GM19193 (cell line): ENCODE results near the gene GPR162.

ENCODE experiments used
- POLR2A ChIP-seq: IDR thresholded peaks from 4 replicates; pipeline ENCODE4 v1.6.1; 2011; ENCODE audit not compliant: insufficient read depth, insufficient read length; ENCODE audit errors: extremely low read depth

The GPR162 gene

DNA sequence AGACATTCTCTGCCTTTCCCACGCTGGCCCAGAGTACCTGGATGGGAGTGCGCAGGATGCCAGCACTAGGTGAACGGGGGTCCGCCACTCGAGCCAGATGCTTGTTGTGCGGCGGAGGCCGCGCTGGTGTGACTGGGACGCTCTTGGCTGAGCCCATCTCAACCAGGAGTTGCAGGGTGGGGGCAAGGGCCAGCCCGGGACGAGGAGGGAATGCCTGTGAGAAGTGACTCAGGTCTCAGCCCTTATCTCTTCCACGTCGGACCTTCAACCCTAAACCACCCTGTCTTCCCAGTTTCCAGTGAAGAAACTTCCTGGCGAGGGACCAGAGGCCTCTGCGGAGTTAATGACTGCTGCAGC lies 29.2 kb downstream of the GPR162 start:
- no peak for TF ChIP-seq POLR2A

DNA sequence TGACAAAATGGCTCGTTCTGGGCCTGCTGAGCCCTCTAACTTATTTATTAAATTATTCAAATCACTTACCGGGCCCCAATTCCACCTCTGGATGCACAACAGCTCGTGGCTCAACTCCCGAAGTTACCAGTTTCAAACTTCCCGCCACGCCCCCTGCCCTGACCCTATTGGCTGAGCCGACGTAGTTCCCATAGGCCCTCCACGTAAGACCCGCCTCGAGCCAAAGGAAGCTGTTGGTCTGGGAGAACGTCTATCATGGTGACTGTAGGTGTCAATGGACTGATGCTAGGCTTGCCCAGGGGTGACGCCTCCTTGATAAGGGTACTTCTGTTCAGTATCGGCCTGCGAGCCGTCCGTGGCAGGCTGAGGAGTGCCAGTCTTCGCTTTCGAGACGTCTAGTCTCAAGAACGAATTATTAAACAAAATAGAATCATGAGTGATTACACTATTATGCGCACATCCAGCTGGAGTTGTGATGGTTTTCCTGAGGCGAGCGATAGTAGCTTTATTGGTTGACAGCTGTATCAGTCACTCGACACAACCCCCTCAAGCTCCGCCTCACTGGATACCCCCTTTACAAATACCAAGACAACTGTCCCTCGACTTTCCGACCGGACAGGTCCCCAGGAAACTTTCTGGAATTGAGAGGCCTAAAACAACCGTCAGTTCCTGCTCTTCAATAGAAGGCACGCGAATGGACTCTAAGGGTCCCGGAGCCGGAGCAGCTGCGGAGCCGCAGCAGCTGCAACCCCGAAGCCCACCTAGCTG lies 29.7 kb downstream of the GPR162 start, which contains the start of gene CDCA3:
CDCA3 (minus strand) TSS at position 134 of the 768 bp plus-strand sequence. CDS start 334 bp downstream, outside the sequence.
- TF ChIP-seq POLR2A, result peak; percentile 89

DNA sequence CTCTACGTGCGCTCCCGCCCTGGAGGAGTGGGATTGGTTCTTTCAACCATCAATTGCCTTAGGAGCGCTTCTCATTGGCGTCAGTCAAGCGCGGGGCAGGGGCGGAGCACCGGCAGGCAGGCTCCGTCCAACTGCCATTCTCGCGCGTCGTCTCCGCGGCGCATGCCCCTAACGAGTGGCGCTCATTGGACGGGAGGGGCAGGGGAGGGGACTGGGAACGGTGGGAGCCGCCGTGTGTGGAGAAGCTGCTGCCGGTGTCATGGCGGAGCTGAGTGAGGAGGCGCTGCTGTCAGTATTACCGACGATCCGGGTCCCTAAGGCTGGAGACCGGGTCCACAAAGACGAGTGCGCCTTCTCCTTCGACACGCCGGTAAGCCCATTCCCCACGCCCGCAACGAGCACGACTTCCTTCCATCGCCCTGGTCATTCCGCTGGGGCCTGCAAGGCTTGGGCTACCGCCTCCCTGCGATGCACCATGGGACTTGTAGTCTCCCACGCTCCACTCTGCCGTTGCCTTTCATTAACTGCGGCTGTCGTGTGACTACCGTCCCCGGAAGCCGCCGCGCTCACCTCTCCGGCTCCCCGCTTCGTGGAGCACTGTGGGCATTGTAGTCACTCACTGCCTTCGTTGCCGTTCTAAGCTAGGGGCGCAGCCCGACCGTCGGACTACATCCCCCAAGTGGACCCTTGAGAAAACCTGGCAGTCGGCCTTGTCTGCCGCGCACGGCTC lies 30.5 kb downstream of the GPR162 start, which contains the start of gene USP5:
USP5 (plus strand) TSS at position 230 of the 730 bp plus-strand sequence; CDS start at position 260, 30 bp downstream.
- peak; percentile 86 for TF ChIP-seq POLR2A

DNA sequence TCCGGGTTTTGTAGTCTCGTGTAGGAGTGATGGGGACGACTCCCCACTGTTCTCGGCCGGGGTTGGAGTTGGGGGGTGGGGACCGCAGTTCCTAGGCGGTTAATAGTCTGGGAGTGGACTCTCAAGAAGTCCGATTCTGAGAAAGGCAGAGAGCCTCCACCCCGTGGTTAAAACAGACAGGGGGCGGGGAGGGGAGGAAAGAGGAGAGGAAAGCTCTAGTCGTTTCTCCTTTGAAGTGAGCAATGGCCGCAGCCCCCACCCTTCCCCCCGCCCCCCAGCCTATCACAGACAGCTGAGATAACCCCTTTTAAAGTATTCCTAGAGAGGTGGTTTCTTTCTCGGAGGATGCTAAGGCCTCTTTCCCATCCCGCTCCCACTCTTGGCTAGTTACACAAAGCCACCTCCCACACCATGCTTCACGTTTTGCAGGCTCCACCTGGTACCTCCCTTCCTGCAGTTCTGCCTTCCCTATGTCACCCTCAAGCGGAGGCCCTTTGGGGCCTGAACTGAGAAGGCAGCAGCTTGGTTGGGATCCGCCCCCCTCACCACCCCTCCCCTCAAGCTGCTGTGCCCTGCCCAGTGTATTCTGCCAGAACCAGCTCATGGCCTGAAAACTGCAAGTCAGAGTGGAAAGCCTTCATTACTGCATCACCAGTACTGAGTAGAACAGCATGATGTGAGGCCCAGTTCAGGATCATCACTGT lies 31.2 kb downstream of the GPR162 start:
- TF ChIP-seq POLR2A, result no peak

DNA sequence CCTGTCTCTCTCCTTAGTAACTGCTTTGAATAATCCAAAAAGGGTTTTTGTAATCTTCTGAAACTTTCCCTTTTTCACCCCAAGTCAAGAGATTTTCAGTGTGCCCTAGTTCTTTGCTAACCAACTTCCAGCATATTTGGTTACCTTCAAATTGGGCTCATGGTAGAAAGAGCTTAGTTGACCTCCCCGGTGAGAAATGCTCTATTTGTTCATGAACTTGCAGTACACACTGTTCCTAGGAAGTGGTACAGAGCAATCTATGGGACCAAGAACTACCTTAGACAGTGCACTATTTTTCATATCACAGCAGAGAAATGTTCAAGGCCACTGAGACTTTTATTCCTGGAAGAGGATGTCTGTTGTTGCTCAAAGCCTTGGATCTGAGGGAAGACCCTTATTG lies 32.0 kb downstream of the GPR162 start:
- TF ChIP-seq POLR2A, result no peak

DNA sequence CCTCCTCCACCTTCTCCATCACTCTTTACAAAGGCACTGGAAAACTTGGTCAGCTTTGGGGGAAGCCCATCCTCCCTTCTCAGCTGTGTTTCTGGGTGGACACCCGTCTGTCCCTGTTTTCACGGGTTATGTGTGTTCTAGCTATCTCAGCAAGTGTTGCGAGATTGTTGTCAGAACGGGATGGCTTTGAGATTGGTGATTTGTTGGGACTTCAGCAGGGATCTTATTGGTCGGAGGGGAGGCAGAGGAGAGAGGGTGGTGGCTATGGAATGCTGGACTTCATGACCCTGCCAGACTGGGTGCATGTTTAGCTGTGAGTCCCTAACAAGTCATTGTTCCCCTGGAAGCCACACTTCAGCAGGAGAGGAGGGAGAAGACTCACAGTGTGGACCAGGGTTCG lies 32.4 kb downstream of the GPR162 start:
- no peak for TF ChIP-seq POLR2A

DNA sequence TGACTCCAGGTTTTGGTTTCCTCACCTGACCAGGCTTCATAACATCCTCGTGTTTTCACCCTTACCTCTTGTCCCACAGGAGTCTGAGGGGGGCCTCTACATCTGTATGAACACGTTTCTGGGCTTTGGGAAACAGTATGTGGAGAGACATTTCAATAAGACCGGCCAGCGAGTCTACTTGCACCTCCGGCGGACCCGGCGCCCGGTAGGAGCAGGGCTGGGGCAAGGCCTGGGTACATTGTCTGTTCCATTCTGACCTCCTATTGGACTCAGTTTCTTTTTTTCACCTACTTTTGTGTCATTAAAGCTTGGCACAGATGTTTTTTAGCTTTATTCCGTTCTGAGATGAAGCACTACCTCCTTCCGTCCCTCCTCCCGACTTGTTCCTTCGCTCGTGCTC lies 33.7 kb downstream of the GPR162 start:
- no peak for TF ChIP-seq POLR2A

DNA sequence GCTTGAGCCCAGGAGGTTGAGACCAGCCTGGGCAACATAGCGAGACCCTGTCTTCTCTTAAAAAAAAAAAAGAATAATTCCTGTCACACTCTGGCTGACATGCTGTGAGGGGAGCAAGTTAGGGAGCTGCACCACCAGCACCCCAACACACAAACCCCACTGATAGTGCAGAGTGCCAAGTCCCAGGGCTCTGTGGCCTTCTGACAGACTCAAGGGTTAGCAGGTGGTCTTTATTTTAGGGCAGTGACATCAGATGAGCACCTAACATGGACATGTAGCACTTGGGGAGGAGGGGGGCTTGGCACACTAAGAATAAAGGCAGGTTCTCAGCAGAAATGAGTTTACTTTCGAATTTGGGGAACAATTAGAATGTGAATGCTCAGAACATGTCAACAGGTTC lies 37.2 kb downstream of the GPR162 start:
- TF ChIP-seq POLR2A, result no peak

DNA sequence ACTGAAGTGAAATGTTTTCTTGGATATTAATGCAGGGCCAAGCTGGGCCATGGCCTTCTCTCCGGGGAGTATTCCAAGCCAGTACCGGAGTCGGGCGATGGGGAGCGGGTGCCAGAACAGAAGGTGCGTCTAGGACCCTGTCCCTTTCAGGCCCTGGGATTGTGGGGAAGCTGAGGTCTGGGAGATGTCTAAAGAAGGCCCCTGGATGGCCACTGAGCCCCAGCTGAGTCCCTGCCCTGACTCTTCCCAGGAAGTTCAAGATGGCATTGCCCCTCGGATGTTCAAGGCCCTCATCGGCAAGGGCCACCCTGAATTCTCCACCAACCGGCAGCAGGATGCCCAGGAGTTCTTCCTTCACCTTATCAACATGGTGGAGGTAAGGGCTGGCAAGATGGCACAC lies 38.5 kb downstream of the GPR162 start:
- no peak for TF ChIP-seq POLR2A

DNA sequence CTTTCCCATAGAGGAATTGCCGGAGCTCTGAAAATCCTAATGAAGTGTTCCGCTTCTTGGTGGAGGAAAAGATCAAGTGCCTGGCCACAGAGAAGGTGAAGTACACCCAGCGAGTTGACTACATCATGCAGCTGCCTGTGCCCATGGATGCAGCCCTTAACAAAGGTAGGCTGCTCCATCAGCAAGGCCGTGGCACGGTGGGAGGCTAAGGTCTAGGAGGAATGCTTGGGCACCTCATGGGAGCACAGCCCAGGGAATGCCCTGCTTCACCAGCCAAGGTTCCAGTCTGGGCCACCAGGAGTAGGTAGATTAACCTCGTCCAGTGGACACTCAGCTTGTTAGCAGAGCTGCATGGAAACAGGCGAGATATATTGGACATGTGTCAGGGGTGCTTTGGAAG lies 39.3 kb downstream of the GPR162 start:
- no peak for TF ChIP-seq POLR2A

DNA sequence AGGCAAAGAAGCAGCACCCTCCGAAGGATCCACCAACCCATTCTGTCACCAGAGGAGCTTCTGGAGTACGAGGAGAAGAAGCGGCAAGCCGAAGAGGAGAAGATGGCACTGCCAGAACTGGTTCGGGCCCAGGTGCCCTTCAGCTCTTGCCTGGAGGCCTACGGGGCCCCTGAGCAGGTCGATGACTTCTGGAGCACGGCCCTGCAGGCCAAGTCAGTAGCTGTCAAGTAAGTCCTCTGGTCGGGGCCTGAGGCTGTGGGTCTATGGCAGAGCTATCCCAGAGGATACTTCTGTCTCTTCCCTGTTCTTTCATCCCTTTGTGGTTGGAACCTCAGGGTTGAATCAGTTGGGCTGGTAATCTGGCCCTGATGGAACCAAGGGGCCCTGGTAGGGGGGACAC lies 39.8 kb downstream of the GPR162 start:
- TF ChIP-seq POLR2A, result no peak

DNA sequence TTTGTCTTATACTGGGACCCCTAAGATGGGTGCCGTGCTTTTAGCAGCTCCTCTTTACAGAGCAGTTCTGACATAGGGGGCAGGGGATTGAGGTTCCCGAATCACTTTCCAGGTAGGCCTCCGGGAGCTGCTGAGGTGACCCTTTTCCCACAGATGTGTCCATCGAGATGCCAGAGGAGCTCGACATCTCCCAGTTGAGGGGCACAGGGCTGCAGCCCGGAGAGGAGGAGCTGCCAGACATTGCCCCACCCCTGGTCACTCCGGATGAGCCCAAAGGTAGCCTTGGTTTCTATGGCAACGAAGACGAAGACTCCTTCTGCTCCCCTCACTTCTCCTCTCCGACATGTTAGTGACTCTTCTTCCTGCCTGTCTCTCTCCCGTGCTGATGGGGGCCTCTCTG lies 41.4 kb downstream of the GPR162 start:
- TF ChIP-seq POLR2A, result no peak

DNA sequence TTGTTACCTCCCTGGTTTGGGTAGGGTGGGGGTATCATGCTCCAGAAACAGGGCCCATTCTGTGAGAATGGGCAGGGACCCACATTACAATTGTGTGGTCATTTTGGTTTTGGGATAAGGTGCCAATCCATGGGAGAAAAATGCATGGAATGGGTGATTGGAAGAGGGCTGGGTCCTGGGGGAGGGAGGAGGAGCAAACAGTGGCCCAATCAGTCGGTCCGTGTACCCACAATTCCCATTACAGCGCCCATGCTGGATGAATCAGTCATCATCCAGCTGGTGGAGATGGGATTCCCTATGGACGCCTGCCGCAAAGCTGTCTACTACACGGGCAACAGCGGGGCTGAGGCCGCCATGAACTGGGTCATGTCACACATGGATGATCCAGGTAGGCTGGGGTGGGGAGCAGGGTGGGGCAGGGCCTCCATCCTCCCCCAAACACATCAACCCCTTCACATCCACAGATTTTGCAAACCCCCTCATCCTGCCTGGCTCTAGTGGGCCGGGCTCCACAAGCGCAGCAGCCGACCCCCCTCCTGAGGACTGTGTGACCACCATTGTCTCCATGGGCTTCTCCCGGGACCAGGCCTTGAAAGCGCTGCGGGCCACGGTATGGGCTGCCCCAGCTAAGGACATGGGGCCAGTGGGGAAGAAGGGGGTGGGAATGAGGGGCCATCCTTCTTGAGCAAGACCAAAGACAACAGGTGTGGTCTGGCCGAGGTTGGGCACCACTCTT lies 42.1 kb downstream of the GPR162 start:
- TF ChIP-seq POLR2A, result no peak

DNA sequence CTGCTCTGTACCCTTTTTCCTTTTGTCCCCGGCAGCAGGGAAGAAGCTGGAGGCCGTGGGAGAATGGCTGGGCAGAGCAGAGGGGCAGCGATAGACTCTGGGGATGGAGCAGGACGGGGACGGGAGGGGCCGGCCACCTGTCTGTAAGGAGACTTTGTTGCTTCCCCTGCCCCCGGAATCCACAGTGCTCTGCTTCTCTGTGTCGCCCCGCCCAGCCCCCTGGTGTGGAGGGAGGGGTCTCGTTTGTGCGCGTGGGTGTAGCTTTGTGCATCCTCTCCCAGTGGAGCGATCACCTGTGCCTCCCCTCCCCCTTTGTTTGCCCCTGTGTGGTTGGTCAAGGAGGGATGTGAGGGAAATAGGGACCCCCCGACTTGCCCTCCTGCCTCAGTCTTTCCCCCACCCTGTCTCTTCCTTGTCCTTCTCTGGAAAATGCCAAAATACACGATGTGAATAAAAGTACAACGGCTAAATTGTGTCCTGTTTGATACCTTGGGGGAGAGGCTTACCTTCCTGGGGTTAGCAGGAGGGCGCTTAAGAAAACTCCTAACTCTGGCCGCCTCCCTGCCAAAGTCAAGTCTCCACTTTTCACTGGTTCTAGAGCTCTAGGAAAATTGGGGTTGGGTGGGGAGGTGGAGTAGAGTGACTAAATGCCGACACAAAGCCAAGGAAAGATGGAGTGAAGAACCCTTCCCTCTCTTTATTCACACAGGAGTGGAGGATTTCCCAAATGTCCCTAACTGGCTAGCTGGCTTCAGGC lies 44.7 kb downstream of the GPR162 start:
- no peak for TF ChIP-seq POLR2A
